Right cardiac atrium (tissue), 5 donors: ENCODE results near the gene TLX1. TPM values are rescaled to one million over a fixed set of nuclear protein-coding genes. Genes with fewer than 3 reads are reported as not detected.

Experiments
- ATAC-seq, 2 donors: fragments of 200-7000 bp; cut with Tn5 transposase; one replicate each; pipeline versions ENCODE4 v1.8.0 to v1.9.1; 2020; ENCODE audit warnings: moderate library complexity in 2 of 2, mild to moderate bottlenecking in 1 of 2
- DNase-seq, 3 donors: peaks; one replicate each; pipeline ENCODE4 v3.0.0-alpha.2; 2020
- H3K27ac ChIP-seq: one replicate; pipeline ENCODE4 v1.5.1; 2013; ENCODE audit warnings: mild to moderate bottlenecking, low read length, control low read depth, moderate library complexity
- H3K27me3 ChIP-seq: one replicate; pipeline ENCODE4 v1.6.1; 2013; ENCODE audit not compliant: control insufficient read depth, insufficient read depth
- H3K4me1 ChIP-seq: one replicate; pipeline ENCODE4 v1.6.1; 2013; ENCODE audit warnings: low read length; ENCODE audit not compliant: control insufficient read depth, insufficient read depth
- H3K4me3 ChIP-seq: one replicate; pipeline ENCODE4 v1.5.1; 2013; ENCODE audit warnings: low read length, control low read depth
- H3K9me3 ChIP-seq: one replicate; pipeline ENCODE4 v1.6.1; 2013; ENCODE audit warnings: low read length; ENCODE audit not compliant: control insufficient read depth
- WGBS: extraction: QIAGEN DNeasy Blood & Tissue Kit; methylation state at CpG from one replicate; pipeline ENCODE4 v1.1.7; 2013; 5-methylcytosine and 5-hydroxymethylcytosine counted together
- intact Hi-C, 4 donors: fragments of 100-400 bp; cut with DNase I; formaldehyde crosslinking; loops; one replicate each; pipeline versions ENCODE4 v1.11.0 to v1.14.0; 2022 to 2023
- polyA plus RNA-seq: library from polyadenylated mRNA; stranded (reverse); fragments of 200-250 nt; gene quantifications from one replicate; pipeline ENCODE4 v1.2.3, GENCODE V29; 2013
- total RNA-seq, 4 donors: library from RNA; stranded (reverse); fragmentation: NEBNext Ultra II Directional; extraction: Animal tissue kit (Norgen Biotek cat#: 25700); gene quantifications; one replicate each; pipeline ENCODE4 v1.2.1, GENCODE V29; 2021
- donor health status: healthy with polysubstance abuse.
- donor health status: DM: no; HTN: yes; CAD: no.
- donor health status: DM: no; HTN: no; CAD: no.
- donor health status: DM: no; HTN: yes; CAD: no; lungs with severe emphysema.
- donor health status: DM: yes; HTN: yes; CAD: no.

TLX1 gene
- total and polyA plus RNA-seq, 5 donors: 0.09 to 1.2 (median 1.0) TPM

- Histone ChIP-seq H3K9me3 (no peaks in the 10 kb centered on the region), H3K27me3 (no peaks in the 10 kb centered on the region), H3K27ac (no peak overlapping the region), H3K4me3 (no peak overlapping the region), H3K4me1 (no peaks in the 10 kb centered on the region)
- ATAC-seq (no peak), DNase-seq (no peak)
- 73% methylated on average over 5 of the region's 5 CpGs for WGBS
- intact Hi-C loops: no loop called here
Observed at GRCh38 chr10:101124933-101125332, 6.2 kb upstream of the TLX1 start.

GRCh38 chr10:101126684-101127628 lies 4.1 kb upstream of the TLX1 start:
- ATAC-seq: no peak
- no peak for DNase-seq
- intact Hi-C loops: no loop called here
- H3K27ac ChIP-seq: no peak overlapping the region
- 24% methylated on average over 14 of the region's 14 CpGs for WGBS
- no peaks in the 10 kb centered on the region for H3K9me3 ChIP-seq
- no peaks in the 10 kb centered on the region for H3K27me3 ChIP-seq
- H3K4me1 ChIP-seq: no peaks in the 10 kb centered on the region
- no peak overlapping the region for H3K4me3 ChIP-seq

- 46% methylated on average over 5 of the region's 5 CpGs for WGBS
- H3K27ac ChIP-seq: no peak overlapping the region
- H3K27me3 ChIP-seq: no peaks in the 10 kb centered on the region
- ATAC-seq (no peak), DNase-seq (no peak)
- no peaks in the 10 kb centered on the region for H3K9me3 ChIP-seq
- no peaks in the 10 kb centered on the region for H3K4me1 ChIP-seq
- no peak overlapping the region for H3K4me3 ChIP-seq
- intact Hi-C loops: no loop called here
Observed at GRCh38 chr10:101130141-101130540, 959 bp upstream of the TLX1 start.

GRCh38 chr10:101131962-101132635 lies 999 bp downstream of the TLX1 start:
- no peak for DNase-seq
- H3K27ac ChIP-seq: peak overlapping the region; percentile 19
- no peak for ATAC-seq
- no peaks in the 10 kb centered on the region for H3K4me1 ChIP-seq
- H3K27me3 ChIP-seq: no peaks in the 10 kb centered on the region
- intact Hi-C loops: no loop called here
- WGBS: 6% methylated on average over 39 of the region's 39 CpGs
- peak overlapping the region; percentile 49 for H3K4me3 ChIP-seq
- H3K9me3 ChIP-seq: no peaks in the 10 kb centered on the region

- Histone ChIP-seq H3K9me3 (no peaks in the 10 kb centered on the region), H3K27me3 (no peaks in the 10 kb centered on the region), H3K4me1 (no peaks in the 10 kb centered on the region), H3K4me3 (peak overlapping the region; percentile 49), H3K27ac (no peak overlapping the region)
- WGBS: 23% methylated on average over 24 of the region's 24 CpGs
- no peak for ATAC-seq
- intact Hi-C loops: no loop called here
- no peak for DNase-seq
Observed at GRCh38 chr10:101132636-101133473, 1.8 kb downstream of the TLX1 start.

GRCh38 chr10:101133489-101134298 lies 2.6 kb downstream of the TLX1 start:
- no peaks in the 10 kb centered on the region for H3K27me3 ChIP-seq

GRCh38 chr10:101134299-101135127 lies 3.4 kb downstream of the TLX1 start:
- intact Hi-C loops: no loop called here
- Histone ChIP-seq H3K4me3 (peak overlapping the region; percentile 22), H3K4me1 (no peaks in the 10 kb centered on the region), H3K27ac (no peak overlapping the region), H3K27me3 (no peaks in the 10 kb centered on the region), H3K9me3 (no peaks in the 10 kb centered on the region)
- no peak for DNase-seq
- WGBS: 2% methylated on average over 60 of the region's 60 CpGs
- ATAC-seq: no peak

More at GRCh38 chr10:101133489-101134298, 2.6 kb downstream of the TLX1 start:
- intact Hi-C loops: no loop called here
- Histone ChIP-seq H3K27ac (no peak overlapping the region), H3K4me3 (peak overlapping the region; percentile 22), H3K4me1 (no peaks in the 10 kb centered on the region), H3K9me3 (no peaks in the 10 kb centered on the region)
- DNase-seq (no peak), ATAC-seq (no peak)
- WGBS: 18% methylated on average over 54 of the region's 54 CpGs

GRCh38 chr10:101135141-101136006 lies 4.3 kb downstream of the TLX1 start:
- H3K27me3 ChIP-seq: no peaks in the 10 kb centered on the region
- no peak overlapping the region for H3K27ac ChIP-seq
- no peaks in the 10 kb centered on the region for H3K4me1 ChIP-seq
- H3K4me3 ChIP-seq: peak overlapping the region; percentile 22
- ATAC-seq (no peak), DNase-seq (peak in 1 of 3 donors; percentile 75)
- WGBS: 14% methylated on average over 36 of the region's 36 CpGs
- intact Hi-C loops: no loop called here
- no peaks in the 10 kb centered on the region for H3K9me3 ChIP-seq

- ATAC-seq: no peak
- intact Hi-C loops: no loop called here
- H3K4me1 ChIP-seq: no peaks in the 10 kb centered on the region
Observed at GRCh38 chr10:101136007-101136707, 5.1 kb downstream of the TLX1 start.

More at GRCh38 chr10:101136007-101136707, 5.1 kb downstream of the TLX1 start:
- Histone ChIP-seq H3K9me3 (no peaks in the 10 kb centered on the region), H3K27me3 (no peaks in the 10 kb centered on the region), H3K4me3 (no peak overlapping the region), H3K27ac (no peak overlapping the region)
- no peak for DNase-seq
- WGBS: 19% methylated on average over 33 of the region's 33 CpGs
